H1 (cell line): ENCODE measurements around the gene SLC25A24. TPM values are rescaled to one million over a fixed set of nuclear protein-coding genes. Genes with fewer than 3 reads are reported as not detected.

Experiments used
- CTCF ChIA-PET: fragments of 300-600 bp; sonication (Branson Sonifier 250); formaldehyde crosslinking; loops from one replicate; lab custom pipeline; 2021; ENCODE audit not compliant: partially characterized antibody; lab: Charles Lee
- POLR2A ChIA-PET: fragments of 300-600 bp; sonication (Branson Sonifier 250); formaldehyde crosslinking; loops from one replicate; lab custom pipeline; 2021; ENCODE audit warnings: inconsistent platforms; ENCODE audit not compliant: partially characterized antibody; lab: Charles Lee
- DNase-seq, 2 experiments: peaks; one replicate each; pipeline versions ENCODE4 v3.0.0 to v3.0.0-alpha.2; 2010 to 2022; ENCODE audit warnings: low spot score in 2 of 2, low read depth in 1 of 2, mixed read lengths in 1 of 2
- FAIRE-seq: peaks from 2 replicates; lab custom pipeline; 2011; peaks lifted over from hg19 to GRCh38; lab: Jason Lieb, UNC
- H2AFZ ChIP-seq: 2 replicates; pipeline ENCODE4 v1.8.1; 2012; ENCODE audit warnings: low read length, inconsistent platforms
- H2AK5ac ChIP-seq: 2 replicates; pipeline ENCODE4 v1.6.1; 2013; ENCODE audit warnings: low read depth, low read length
- H2BK120ac ChIP-seq: replicated peaks from 2 replicates; pipeline ENCODE3; 2013; ENCODE audit warnings: low read depth, low read length, inconsistent platforms
- H2BK12ac ChIP-seq: 2 replicates; pipeline ENCODE4 v1.6.1; 2013; ENCODE audit warnings: low read depth, low read length
- H2BK15ac ChIP-seq: 2 replicates; pipeline ENCODE4 v1.6.1; 2013; ENCODE audit warnings: low read length
- H2BK20ac ChIP-seq: 2 replicates; pipeline ENCODE4 v1.6.1; 2013; ENCODE audit warnings: low read length
- H2BK5ac ChIP-seq: 2 replicates; pipeline ENCODE4 v1.6.1; 2013; ENCODE audit warnings: low read depth, low read length
- H3K14ac ChIP-seq: 2 replicates; pipeline ENCODE4 v1.6.1; 2013; ENCODE audit warnings: inconsistent platforms; ENCODE audit not compliant: insufficient read length
- H3K18ac ChIP-seq: 2 replicates; pipeline ENCODE4 v1.6.1; 2013; ENCODE audit warnings: low read length; ENCODE audit errors: extremely low read depth
- H3K23ac ChIP-seq: 2 replicates; pipeline ENCODE4 v1.6.1; 2013; ENCODE audit warnings: inconsistent platforms; ENCODE audit not compliant: insufficient read length
- H3K23me2 ChIP-seq: 2 replicates; pipeline ENCODE4 v1.6.1; 2013; ENCODE audit warnings: low read depth, low read length
- H3K27ac ChIP-seq: 2 replicates; pipeline ENCODE4 v1.6.1; 2011; ENCODE audit warnings: low read depth, low read length, inconsistent platforms
- H3K27me3 ChIP-seq, 4 experiments: replicated peaks in 1 of 4; 1 replicate in 1 of 4; 2 replicates in 3 of 4; pipeline versions ENCODE4 v1.6.1 to v1.8.1; 2011 to 2013; ENCODE audit warnings: low read length in 3 of 4, mild to moderate bottlenecking in 3 of 4, inconsistent platforms in 2 of 4, mixed read lengths in 2 of 4, moderate library complexity in 1 of 4; ENCODE audit not compliant: control insufficient read depth in 3 of 4, insufficient read depth in 3 of 4; ENCODE audit errors: extremely low read depth in 1 of 4
- H3K36me3 ChIP-seq, 4 experiments: 2 replicates each; pipeline versions ENCODE4 v1.6.1 to v1.8.1; 2011 to 2013; ENCODE audit warnings: mild to moderate bottlenecking in 4 of 4, low read length in 3 of 4, moderate library complexity in 2 of 4, control low read depth in 1 of 4, inconsistent platforms in 1 of 4; ENCODE audit not compliant: insufficient read depth in 4 of 4, control insufficient read depth in 2 of 4
- H3K4ac ChIP-seq: replicated peaks from 2 replicates; pipeline ENCODE3; 2013; ENCODE audit warnings: low read length, low read depth, mixed read lengths, inconsistent platforms; ENCODE audit not compliant: insufficient read length
- H3K4me1 ChIP-seq, 4 experiments: replicated peaks in 1 of 4; 1 replicate in 1 of 4; 2 replicates in 3 of 4; pipeline versions ENCODE4 v1.6.1 to v1.8.1; 2011 to 2013; ENCODE audit warnings: low read length in 3 of 4, inconsistent platforms in 2 of 4, mixed read lengths in 1 of 4; ENCODE audit not compliant: insufficient read depth in 4 of 4, control insufficient read depth in 3 of 4
- H3K4me2 ChIP-seq, 2 experiments: 2 replicates each; pipeline versions ENCODE4 v1.6.1 to v1.8.1; 2011 to 2013; ENCODE audit warnings: low read depth in 2 of 2, low read length in 2 of 2, control low read depth in 1 of 2, inconsistent platforms in 1 of 2, mild to moderate bottlenecking in 1 of 2; ENCODE audit not compliant: insufficient read depth in 1 of 2
- H3K4me3 ChIP-seq, 4 experiments: fragments of 200-600, 300-600 bp in 1 of 4; sonication (generic), shearing (Covaris generic), sonication (Bioruptor Twin) in 1 of 4; 2 replicates each; pipeline versions ENCODE4 v1.5.1 to v1.8.1; 2011 to 2016; ENCODE audit warnings: low read length in 4 of 4, low read depth in 3 of 4, control low read depth in 2 of 4, inconsistent platforms in 2 of 4, mild to moderate bottlenecking in 2 of 4, mixed read lengths in 1 of 4, moderate library complexity in 1 of 4; ENCODE audit not compliant: insufficient read depth in 2 of 4; ENCODE audit errors: extremely low read depth in 1 of 4
- H3K56ac ChIP-seq: replicated peaks from 2 replicates; pipeline ENCODE3; 2013; ENCODE audit warnings: low read depth, mild to moderate bottlenecking, mixed read lengths, low read length, inconsistent platforms; ENCODE audit not compliant: insufficient read length
- H3K79me1 ChIP-seq: 2 replicates; pipeline ENCODE4 v1.6.1; 2013; ENCODE audit warnings: low read depth, low read length, control low read depth
- H3K79me2 ChIP-seq, 2 experiments: 2 replicates each; pipeline versions ENCODE4 v1.6.1 to v1.8.1; 2012 to 2013; ENCODE audit warnings: low read length in 2 of 2, mild to moderate bottlenecking in 2 of 2, inconsistent platforms in 1 of 2; ENCODE audit not compliant: insufficient read depth in 2 of 2, control insufficient read depth in 1 of 2
- H3K9ac ChIP-seq, 4 experiments: replicated peaks in 1 of 4; 1 replicate in 1 of 4; 2 replicates in 3 of 4; pipeline versions ENCODE4 v1.6.1 to v1.8.1; 2011 to 2013; ENCODE audit warnings: low read depth in 3 of 4, low read length in 3 of 4, control low read depth in 2 of 4, mild to moderate bottlenecking in 2 of 4, moderate library complexity in 2 of 4, inconsistent platforms in 1 of 4; ENCODE audit errors: extremely low read depth in 1 of 4
- H3K9me3 ChIP-seq, 2 experiments: 2 replicates each; pipeline versions ENCODE4 v1.6.1 to v1.8.1; 2012 to 2013; ENCODE audit warnings: mild to moderate bottlenecking in 2 of 2, moderate library complexity in 2 of 2, control low read depth in 1 of 2, inconsistent platforms in 1 of 2, low read depth in 1 of 2, low read length in 1 of 2, mixed read lengths in 1 of 2; ENCODE audit not compliant: insufficient read depth in 2 of 2
- H4K20me1 ChIP-seq, 2 experiments: replicated peaks in 1 of 2; 2 replicates each; pipeline versions ENCODE3 to v1.8.1; 2011 to 2013; ENCODE audit warnings: inconsistent platforms in 2 of 2, low read length in 2 of 2, mild to moderate bottlenecking in 1 of 2; ENCODE audit not compliant: insufficient read depth in 2 of 2, control insufficient read depth in 1 of 2
- H4K5ac ChIP-seq: 2 replicates; pipeline ENCODE4 v1.6.1; 2013; ENCODE audit warnings: low read length, low read depth, mixed read lengths, inconsistent platforms; ENCODE audit not compliant: insufficient read length
- H4K8ac ChIP-seq: 2 replicates; pipeline ENCODE4 v1.8.0; 2013; ENCODE audit warnings: mild to moderate bottlenecking, moderate library complexity, low read length, inconsistent platforms; ENCODE audit not compliant: insufficient read depth; ENCODE audit errors: extremely low read depth
- H4K91ac ChIP-seq: replicated peaks from 2 replicates; pipeline ENCODE3; 2013; ENCODE audit warnings: low read length, mixed read lengths, inconsistent platforms; ENCODE audit not compliant: insufficient read length
- GTF2F1 ChIP-seq: IDR thresholded peaks from 2 replicates; pipeline ENCODE4 v1.6.1; 2012; ENCODE audit warnings: low read depth, low read length, improper control_type of control experiment, borderline replicate concordance
- SP1 ChIP-seq: IDR thresholded peaks from 2 replicates; pipeline ENCODE4 v1.6.1; 2011; ENCODE audit warnings: low read depth, low read length
- WGBS, 2 experiments: shearing (Covaris generic) in 1 of 2; methylation state at CpG; one replicate each; pipeline versions ENCODE4 v1.1.6 to v1.1.7; 2013 to 2015; ENCODE audit warnings: low lambda C conversion rate in 2 of 2, mixed read lengths in 2 of 2, inconsistent platforms in 1 of 2, low coverage in 1 of 2, missing lambda C conversion rate in 1 of 2; ENCODE audit not compliant: insufficient replicate concordance in 2 of 2, insufficient coverage in 1 of 2, insufficient read length in 1 of 2; ENCODE audit errors: extremely low coverage in 1 of 2, missing lambda C conversion rate in 1 of 2; 5-methylcytosine and 5-hydroxymethylcytosine counted together
- polyA plus RNA-seq, 7 experiments: library from polyadenylated mRNA; depleted of rRNA in 3 of 7; stranded (reverse) in 5 of 7; unstranded in 2 of 7; fragments of >200 nt in 5 of 7; fragments of 200-250 nt in 2 of 7; gene quantifications; 1 replicate in 5 of 7; 2 replicates in 1 of 7; 4 replicates in 1 of 7; pipeline versions ENCODE4 v1.2.1 to v1.2.3, GENCODE V29; 2011 to 2013; ENCODE audit warnings: missing spikeins in 2 of 7, mixed read lengths in 2 of 7
- total RNA-seq: library from RNA; stranded (reverse); fragmentation: NEBNext Ultra II Directional; extraction: Animal tissue kit (Norgen Biotek cat#: 25700); gene quantifications from 2 replicates; pipeline ENCODE4 v1.2.1, GENCODE V29; 2021

The SLC25A24 gene
- total and polyA plus RNA-seq, 2 of the 8 experiments (the other 6 are each of a cell fraction or from before 2014, with no cell fraction given) = 13.6 to 40.6 TPM

DNA sequence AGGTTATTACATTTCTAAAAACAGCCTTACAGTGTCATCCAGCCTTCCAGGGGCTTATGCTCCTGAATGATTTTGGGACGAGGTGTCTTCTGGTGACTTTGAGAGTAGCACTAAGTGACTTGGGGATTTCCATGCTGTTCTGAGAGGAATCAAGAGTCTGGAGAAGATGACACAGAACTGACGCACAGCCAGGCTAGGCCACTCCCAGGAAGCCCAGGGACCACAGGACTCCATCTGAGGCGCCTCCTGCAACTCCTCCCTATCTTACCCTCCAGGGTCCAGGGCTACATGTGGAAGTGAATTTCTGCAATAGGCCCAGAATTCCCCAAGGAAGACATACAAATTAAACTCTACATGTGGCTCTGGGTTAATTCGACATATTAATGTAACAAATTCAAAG is 92.5 kb downstream of the SLC25A24 start:
- Histone ChIP-seq H2BK5ac (no peak overlapping the region), H4K8ac (no peak overlapping the region), H3K4ac (no peak overlapping the region), H3K14ac (no peak overlapping the region), H2AFZ (no peak overlapping the region), H2BK20ac (no peak overlapping the region), H4K91ac (no peak overlapping the region), H3K23me2 (no peaks in the 10 kb centered on the region), H2BK120ac (no peak overlapping the region), H3K27me3 (no peaks in the 10 kb centered on the region), H2BK15ac (no peak overlapping the region), H3K9me3 (no peaks in the 10 kb centered on the region), H4K5ac (no peak overlapping the region), H3K4me1 (no peaks in the 10 kb centered on the region), H3K4me2 (no peak overlapping the region), H3K18ac (no peak overlapping the region), H2BK12ac (no peak overlapping the region), H3K9ac (no peak overlapping the region), H3K27ac (no peak overlapping the region), H3K36me3 (no peaks in the 10 kb centered on the region; a peak in 1 of 8 replicates), H3K79me2 (no peaks in the 10 kb centered on the region), H3K56ac (no peak overlapping the region), H4K20me1 (no peaks in the 10 kb centered on the region), H3K4me3 (no peak overlapping the region), H3K79me1 (no peaks in the 10 kb centered on the region), H2AK5ac (no peak overlapping the region), H3K23ac (no peak overlapping the region)
- 72% methylated on average over 4 of the region's 4 CpGs; no CpG with 5 or more reads in 1 of the 2 experiments for WGBS, 2 experiments
- ChIA-PET CTCF (interaction anchor here (0.6 to 1.3 kb wide), 4 partner anchors 53 to 327 kb away, joined by 3 to 4 read pairs (median 3); no protein-coding TSS in a partner anchor), POLR2A (no interaction called here)
- no peak for FAIRE-seq
- DNase-seq = no peak
- TF ChIP-seq GTF2F1 = no peak
- TF ChIP-seq SP1 = no peak
